GM19025 (cell line): Measurements from ENCODE around the gene TMEM165.
"Not testable (repeated sequence)": the region's sequence is repeated elsewhere in the genome, so short reads cannot be mapped to it uniquely, and the experiment has no call there.

Experiments used
- ATAC-seq: cut with Tn5 transposase; IDR thresholded peaks from one replicate; pipeline ENCODE4 v1.9.1; 2021; ENCODE audit warnings: mild to moderate bottlenecking, low read depth, moderate library complexity; ENCODE audit not compliant: unreplicated experiment

The TMEM165 gene

GRCh38 chr4:55395529-55396307 lies at the start of gene TMEM165:
Gene TMEM165, plus strand, starts transcription at chr4:55395957. Its CDS starts 233 bp downstream, at chr4:55396190.
- ATAC-seq = peak; percentile 93

GRCh38 chr4:55345980-55346850 lies 49.5 kb upstream of the TMEM165 start, which contains the start of gene SRD5A3:
Gene SRD5A3, plus strand, starts transcription at chr4:55346242. Its CDS starts 95 bp downstream, at chr4:55346337.
- ATAC-seq = peak; percentile 91

GRCh38 chr4:55346851-55347255 lies 48.9 kb upstream of the TMEM165 start:
- ATAC-seq = no peak

- no peak for ATAC-seq
These were observed 48.0 kb upstream of the TMEM165 start for GRCh38 chr4:55347610-55348228.

GRCh38 chr4:55348466-55348865 lies 47.3 kb upstream of the TMEM165 start:
- no peak for ATAC-seq

GRCh38 chr4:55350870-55351269 lies 44.9 kb upstream of the TMEM165 start:
- not testable (repeated sequence) for ATAC-seq

- no peak for ATAC-seq
These were observed 43.9 kb upstream of the TMEM165 start for GRCh38 chr4:55351824-55352223.

- ATAC-seq = no peak
These were observed 43.0 kb upstream of the TMEM165 start for GRCh38 chr4:55352726-55353125.

- ATAC-seq = not testable (repeated sequence)
These were observed 42.5 kb upstream of the TMEM165 start for GRCh38 chr4:55353228-55353747.

- ATAC-seq = no peak
These were observed 41.1 kb upstream of the TMEM165 start for GRCh38 chr4:55354648-55355047.

- ATAC-seq = no peak
These were observed 40.2 kb upstream of the TMEM165 start for GRCh38 chr4:55355555-55355954.

GRCh38 chr4:55356991-55357461 lies 38.7 kb upstream of the TMEM165 start:
- ATAC-seq = no peak

GRCh38 chr4:55358246-55358645 lies 37.5 kb upstream of the TMEM165 start:
- no peak for ATAC-seq

- ATAC-seq = no peak
These were observed 37.1 kb upstream of the TMEM165 start for GRCh38 chr4:55358668-55359067.

- no peak for ATAC-seq
These were observed 36.3 kb upstream of the TMEM165 start for GRCh38 chr4:55359397-55359916.

GRCh38 chr4:55362938-55363337 lies 32.8 kb upstream of the TMEM165 start:
- not testable (repeated sequence) for ATAC-seq

- ATAC-seq = no peak
These were observed 31.9 kb upstream of the TMEM165 start for GRCh38 chr4:55363691-55364351.

- ATAC-seq = no peak
These were observed 30.9 kb upstream of the TMEM165 start for GRCh38 chr4:55364691-55365344.

- ATAC-seq = no peak
These were observed 30.4 kb upstream of the TMEM165 start for GRCh38 chr4:55365345-55365728.
